CD14-positive monocyte (primary cell): Measurements from ENCODE around the gene SMNDC1. TPM values are rescaled to one million over a fixed set of nuclear protein-coding genes. Genes with fewer than 3 reads are reported as not detected.

Experiments used
- DNase-seq, 3 donors: peaks; one replicate each; pipeline ENCODE4 v3.0.0-alpha.2; 2011 to 2022
- H2AFZ ChIP-seq: 2 replicates; pipeline ENCODE4 v1.6.0; 2012; ENCODE audit warnings: mild to moderate bottlenecking, low read depth, low read length, inconsistent platforms; ENCODE audit not compliant: insufficient read depth, poor library complexity, severe bottlenecking
- H3K27ac ChIP-seq, 2 donors: 1 replicate in 1 of 2; 2 replicates in 1 of 2; pipeline ENCODE4 v1.5.1; 2012 to 2013; ENCODE audit warnings: low read length in 2 of 2, control low read depth in 1 of 2, inconsistent platforms in 1 of 2, low read depth in 1 of 2, mild to moderate bottlenecking in 1 of 2
- H3K27me3 ChIP-seq, 2 donors: one replicate each; pipeline versions ENCODE4 v1.6.0 to v1.6.1; 2011 to 2013; ENCODE audit warnings: low read length in 2 of 2; ENCODE audit not compliant: control insufficient read depth in 2 of 2, insufficient read depth in 2 of 2
- H3K36me3 ChIP-seq, 2 donors: replicated peaks in 1 of 2; 1 replicate in 1 of 2; 2 replicates in 1 of 2; pipeline versions ENCODE4 v1.5.1 to v1.6.1; 2012 to 2013; ENCODE audit warnings: low read length in 2 of 2, control low read depth in 1 of 2, inconsistent platforms in 1 of 2, mild to moderate bottlenecking in 1 of 2; ENCODE audit not compliant: insufficient read depth in 2 of 2, control insufficient read depth in 1 of 2
- H3K4me1 ChIP-seq, 2 donors: 1 replicate in 1 of 2; 2 replicates in 1 of 2; pipeline versions ENCODE4 v1.5.1 to v1.6.1; 2012 to 2013; ENCODE audit warnings: low read length in 2 of 2, control low read depth in 1 of 2, inconsistent platforms in 1 of 2, mild to moderate bottlenecking in 1 of 2, moderate library complexity in 1 of 2; ENCODE audit not compliant: insufficient read depth in 2 of 2, control insufficient read depth in 1 of 2
- H3K4me2 ChIP-seq: replicated peaks from 2 replicates; pipeline ENCODE3; 2012; ENCODE audit warnings: low read length, moderate library complexity, mild to moderate bottlenecking; ENCODE audit not compliant: poor library complexity, severe bottlenecking; ENCODE audit errors: extremely low read depth
- H3K4me3 ChIP-seq, 3 experiments: fragments of 200-600 bp in 1 of 3; sonication (generic) in 1 of 3; replicated peaks in 1 of 3; 1 replicate in 2 of 3; 2 replicates in 1 of 3; pipeline ENCODE4 v1.5.1; 2011 to 2013; ENCODE audit warnings: low read length in 3 of 3, mild to moderate bottlenecking in 3 of 3, control low read depth in 2 of 3, low read depth in 2 of 3, inconsistent platforms in 1 of 3, moderate library complexity in 1 of 3
- H3K79me2 ChIP-seq: 2 replicates; pipeline ENCODE4 v1.6.0; 2012; ENCODE audit warnings: mild to moderate bottlenecking, control low read depth, inconsistent platforms, low read length, moderate library complexity; ENCODE audit not compliant: insufficient read depth
- H3K9ac ChIP-seq: 2 replicates; pipeline ENCODE4 v1.6.0; 2017; ENCODE audit warnings: low read length, mild to moderate bottlenecking; ENCODE audit not compliant: insufficient read depth, poor library complexity, severe bottlenecking
- H3K9me3 ChIP-seq, 2 donors: replicated peaks in 1 of 2; 1 replicate in 1 of 2; 2 replicates in 1 of 2; pipeline versions ENCODE4 v1.5.1 to v1.6.1; 2012 to 2013; ENCODE audit warnings: low read length in 2 of 2, control low read depth in 1 of 2; ENCODE audit not compliant: control insufficient read depth in 1 of 2, insufficient read depth in 1 of 2
- H4K20me1 ChIP-seq: 2 replicates; pipeline ENCODE4 v1.6.0; 2012; ENCODE audit warnings: mild to moderate bottlenecking, low read length, control low read depth, moderate library complexity; ENCODE audit not compliant: insufficient read depth
- H3K27ac Mint-ChIP-seq, 7 donors: one replicate each; pipeline ENCODE4 v1.8.0; 2020; ENCODE audit warnings: mild to moderate bottlenecking in 7 of 7, mixed read lengths in 7 of 7, moderate library complexity in 6 of 7, inconsistent platforms in 2 of 7
- H3K27me3 Mint-ChIP-seq, 3 donors: one replicate each; pipeline ENCODE4 v1.8.0; 2021 to 2022; ENCODE audit warnings: low read depth in 3 of 3, mild to moderate bottlenecking in 3 of 3, mixed read lengths in 3 of 3, moderate library complexity in 3 of 3, inconsistent platforms in 1 of 3
- H3K36me3 Mint-ChIP-seq, 2 donors: one replicate each; pipeline ENCODE4 v1.8.0; 2020; ENCODE audit warnings: mixed read lengths in 2 of 2, inconsistent platforms in 1 of 2, mild to moderate bottlenecking in 1 of 2
- H3K4me1 Mint-ChIP-seq: one replicate; pipeline ENCODE4 v1.8.0; 2020; ENCODE audit warnings: mild to moderate bottlenecking, mixed read lengths
- H3K4me3 Mint-ChIP-seq, 2 donors: one replicate each; pipeline ENCODE4 v1.8.0; 2020; ENCODE audit warnings: mild to moderate bottlenecking in 2 of 2, mixed read lengths in 2 of 2, moderate library complexity in 1 of 2
- H3K9me3 Mint-ChIP-seq, 7 donors: one replicate each; pipeline ENCODE4 v1.8.0; 2020 to 2022; ENCODE audit warnings: mixed read lengths in 7 of 7, mild to moderate bottlenecking in 6 of 7, moderate library complexity in 6 of 7, inconsistent platforms in 2 of 7
- CTCF ChIP-seq: fragments of 200-600 bp; IDR thresholded peaks from one replicate; pipeline ENCODE4 v1.8.0; 2022; ENCODE audit warnings: antibody characterized with exemption, mild to moderate bottlenecking
- WGBS: methylation state at CpG from one replicate; pipeline ENCODE4 v1.1.5; 2013; ENCODE audit warnings: missing lambda C conversion rate; ENCODE audit not compliant: insufficient coverage; 5-methylcytosine and 5-hydroxymethylcytosine counted together
- intact Hi-C, 2 donors: fragments of 100-400 bp; cut with micrococcal nuclease; formaldehyde crosslinking; loops; one replicate each; pipeline versions ENCODE4 v1.15.0 to v1.15.1; 2023
- polyA plus RNA-seq, 3 donors: library from polyadenylated mRNA; depleted of rRNA in 1 of 3; unstranded in 2 of 3; stranded (reverse) in 1 of 3; fragments of 300-500 nt in 2 of 3; fragments of >200 nt in 1 of 3; fragmentation: Illumina TruSeq in 2 of 3; gene quantifications; 1 replicate in 2 of 3; 2 replicates in 1 of 3; pipeline ENCODE4 v1.2.3, GENCODE V29; 2012 to 2021

SMNDC1 gene
- polyA plus RNA-seq, 3 donors: 15.6 to 18.2 (median 16.4) TPM

- Mint-ChIP-seq H3K27me3 (no peaks in the 10 kb centered on the region), H3K36me3 (peaks cover 63 to 67% of the 10 kb centered on the region in 2 donors)
- intact Hi-C loops: loop anchor here in 1 of 2 donors (10.0 kb wide), 1 partner anchor 381 kb away; no protein-coding TSS in a partner anchor
Observed at GRCh38 chr10:110285501-110285900, 19.2 kb downstream of the SMNDC1 start.

DNA sequence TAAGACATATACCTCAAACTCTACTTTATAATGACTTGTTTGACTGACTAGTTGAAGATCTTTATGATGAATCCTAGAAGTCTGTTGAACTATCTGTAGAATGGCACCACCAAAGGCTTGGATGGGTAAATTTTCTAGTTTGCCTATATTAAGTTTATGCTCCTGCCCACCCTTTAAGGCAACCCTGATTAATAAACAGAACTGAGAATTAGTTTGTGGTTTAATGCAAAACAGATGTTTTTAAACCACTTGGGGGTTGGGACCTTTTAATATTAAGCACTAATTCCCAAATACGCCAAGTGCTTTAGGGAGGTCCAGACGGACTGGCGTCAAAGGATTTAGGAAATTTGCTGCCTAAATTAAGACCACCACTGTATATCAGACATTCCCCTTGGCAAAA, 20.5 kb downstream of the SMNDC1 start:
- peaks cover 11% of the 10 kb centered on the region for H4K20me1 ChIP-seq
- no peak overlapping the region for H3K4me2 ChIP-seq
- no CpG with 5 or more reads among the region's 3 CpGs for WGBS
- H3K9ac ChIP-seq: no peak overlapping the region
- peaks cover 0 to under 1% of the 10 kb centered on the region in 2 donors for H3K4me1 ChIP-seq
- Mint-ChIP-seq H3K4me1 (peaks cover under 1% of the 10 kb centered on the region), H3K27me3 (no peaks in the 10 kb centered on the region), H3K36me3 (peaks cover 58 to 62% of the 10 kb centered on the region in 2 donors), H3K4me3 (no peak overlapping the region), H3K27ac (no peak overlapping the region), H3K9me3 (no peaks in the 10 kb centered on the region)
- no peak for TF ChIP-seq CTCF
- peaks cover 58 to 81% of the 10 kb centered on the region in 2 donors for H3K36me3 ChIP-seq
- no peak for DNase-seq
- H3K27ac ChIP-seq: no peak overlapping the region
- intact Hi-C loops: loop anchor here in 1 of 2 donors (5.0 to 10.0 kb wide), 3 partner anchors 57 to 379 kb away; no protein-coding TSS in a partner anchor
- no peaks in the 10 kb centered on the region for H3K79me2 ChIP-seq
- H3K4me3 ChIP-seq: no peak overlapping the region
- no peak overlapping the region for H2AFZ ChIP-seq
- no peaks in the 10 kb centered on the region for H3K27me3 ChIP-seq
- H3K9me3 ChIP-seq: no peaks in the 10 kb centered on the region

More at GRCh38 chr10:110285501-110285900, 19.2 kb downstream of the SMNDC1 start:
- Histone ChIP-seq H3K36me3 (peaks cover 61 to 86% of the 10 kb centered on the region in 2 donors), H3K9ac (no peak overlapping the region), H3K4me2 (no peak overlapping the region), H3K4me1 (no peaks in the 10 kb centered on the region), H3K27me3 (no peaks in the 10 kb centered on the region), H3K27ac (no peak overlapping the region), H3K79me2 (no peaks in the 10 kb centered on the region), H3K4me3 (no peak overlapping the region), H3K9me3 (no peaks in the 10 kb centered on the region), H2AFZ (no peak overlapping the region), H4K20me1 (peaks cover 11% of the 10 kb centered on the region)
- 100% methylated on average over 1 of the region's 2 CpGs for WGBS
- no peak overlapping the region for H3K4me3 Mint-ChIP-seq
- H3K27ac Mint-ChIP-seq: no peak overlapping the region
- H3K9me3 Mint-ChIP-seq: no peaks in the 10 kb centered on the region
- no peaks in the 10 kb centered on the region for H3K4me1 Mint-ChIP-seq
- TF ChIP-seq CTCF: no peak
- DNase-seq: no peak
